Measurements from ENCODE around the gene RGS13. TPM values are rescaled to one million over a fixed set of nuclear protein-coding genes. Genes with fewer than 3 reads are reported as not detected.
"Not testable (repeated sequence)": the region's sequence is repeated elsewhere in the genome, so short reads cannot be mapped to it uniquely, and the experiment has no call there.

The RGS13 gene
- total and polyA plus RNA-seq, 5 donors: 0.14 to 0.26 (median 0.14) TPM; not detected in 2

DNA sequence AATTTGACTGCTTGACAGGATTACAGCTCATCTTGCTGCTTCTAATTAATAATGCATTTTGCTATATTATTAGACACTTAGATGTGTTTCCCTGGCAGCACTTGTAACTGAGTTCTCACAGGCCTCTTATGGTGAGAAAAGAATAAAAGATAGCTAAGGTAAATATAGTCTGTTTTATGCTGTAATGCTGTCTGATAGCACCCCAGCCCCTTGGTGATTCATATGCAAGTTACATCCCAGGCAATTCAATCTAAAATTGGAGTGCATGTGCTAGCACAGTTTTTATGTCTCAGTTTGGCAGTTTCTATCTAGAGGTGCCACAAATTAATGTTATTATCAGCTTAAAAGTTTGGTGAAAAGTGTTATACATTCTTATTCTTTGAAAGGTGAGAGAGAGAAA is 42.2 kb downstream of the RGS13 start:
- Histone ChIP-seq H3K27me3 (ENCODE audit: control insufficient read depth, insufficient read depth) (no peaks in the 10 kb centered on the region), H3K4me1 (ENCODE audit: control insufficient read depth, insufficient read depth, low read length) (peaks cover 1% of the 10 kb centered on the region), H3K9me3 (ENCODE audit: control insufficient read depth, low read length) (no peaks in the 10 kb centered on the region), H3K4me3 (ENCODE audit: low read length) (no peak overlapping the region), H3K27ac (ENCODE audit: low read length) (no peak overlapping the region)
- intact Hi-C loops (cut with DNase I): no loop called here
- ATAC-seq (no peak), DNase-seq (no peak)

GRCh38 chr1:192682335-192682734 is 46.4 kb downstream of the RGS13 start:
- no peak for DNase-seq
- intact Hi-C loops (cut with DNase I): no loop called here
- no peak overlapping the region for H3K4me3 ChIP-seq (ENCODE audit: low read length)

GRCh38 chr1:192683081-192683480 is 47.1 kb downstream of the RGS13 start:
- intact Hi-C loops (cut with DNase I); H3K4me3 ChIP-seq (ENCODE audit: low read length); H3K27ac ChIP-seq (ENCODE audit: low read length); ATAC-seq; H3K9me3 ChIP-seq (ENCODE audit: control insufficient read depth, low read length); H3K4me1 ChIP-seq (ENCODE audit: control insufficient read depth, insufficient read depth, low read length); H3K27me3 ChIP-seq (ENCODE audit: control insufficient read depth, insufficient read depth); DNase-seq: not testable (repeated sequence)
- WGBS: 98% methylated on average over 4 of the region's 4 CpGs

More at GRCh38 chr1:192682335-192682734, 46.4 kb downstream of the RGS13 start:
- no peaks in the 10 kb centered on the region for H3K27me3 ChIP-seq (ENCODE audit: control insufficient read depth, insufficient read depth)
- ATAC-seq: no peak
- 65% methylated on average over 1 of the region's 1 CpG for WGBS
- no peaks in the 10 kb centered on the region for H3K9me3 ChIP-seq (ENCODE audit: control insufficient read depth, low read length)
- peaks cover under 1% of the 10 kb centered on the region for H3K4me1 ChIP-seq (ENCODE audit: control insufficient read depth, insufficient read depth, low read length)
- H3K27ac ChIP-seq (ENCODE audit: low read length): no peak overlapping the region

GRCh38 chr1:192689459-192689858 is 53.5 kb downstream of the RGS13 start:
- intact Hi-C loops (cut with DNase I): no loop called here
- no peak overlapping the region for H3K27ac ChIP-seq (ENCODE audit: low read length)
- H3K4me3 ChIP-seq (ENCODE audit: low read length): no peak overlapping the region
- H3K9me3 ChIP-seq (ENCODE audit: control insufficient read depth, low read length): no peaks in the 10 kb centered on the region
- no peaks in the 10 kb centered on the region for H3K27me3 ChIP-seq (ENCODE audit: control insufficient read depth, insufficient read depth)
- no peaks in the 10 kb centered on the region for H3K4me1 ChIP-seq (ENCODE audit: control insufficient read depth, insufficient read depth, low read length)
- ATAC-seq (no peak), DNase-seq (no peak)

DNA sequence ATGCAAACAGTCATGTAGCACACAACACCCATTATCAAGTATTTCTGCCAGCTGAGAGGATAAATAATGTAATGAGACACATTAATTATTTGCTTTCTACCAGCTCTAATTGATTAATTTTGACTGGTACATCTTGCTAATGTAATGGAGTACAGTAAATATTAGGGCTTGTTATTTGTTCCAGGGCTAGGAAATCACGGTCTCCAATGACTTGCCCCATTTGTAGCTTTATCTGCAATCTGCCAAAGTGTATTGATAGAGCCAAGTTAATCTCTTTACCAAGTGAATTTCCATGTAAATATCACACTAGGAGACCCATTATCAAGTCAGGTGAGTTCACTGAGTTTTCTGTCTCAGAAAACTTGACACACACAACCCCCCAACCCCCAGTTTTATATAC is 55.1 kb downstream of the RGS13 start:
- DNase-seq (no peak), ATAC-seq (no peak)
- H3K27ac ChIP-seq (ENCODE audit: low read length): no peak overlapping the region
- H3K4me1 ChIP-seq (ENCODE audit: control insufficient read depth, insufficient read depth, low read length): no peaks in the 10 kb centered on the region
- H3K9me3 ChIP-seq (ENCODE audit: control insufficient read depth, low read length): no peaks in the 10 kb centered on the region
- WGBS: 61% methylated on average over 1 of the region's 1 CpG
- intact Hi-C loops (cut with DNase I): no loop called here
- H3K4me3 ChIP-seq (ENCODE audit: low read length): no peak overlapping the region
- H3K27me3 ChIP-seq (ENCODE audit: control insufficient read depth, insufficient read depth): no peaks in the 10 kb centered on the region

GRCh38 chr1:192696082-192696481 is 60.1 kb downstream of the RGS13 start:
- ATAC-seq: no peak
- DNase-seq: no peak
- Histone ChIP-seq H3K9me3 (ENCODE audit: control insufficient read depth, low read length) (no peaks in the 10 kb centered on the region), H3K4me1 (ENCODE audit: control insufficient read depth, insufficient read depth, low read length) (no peaks in the 10 kb centered on the region), H3K27ac (ENCODE audit: low read length) (no peak overlapping the region), H3K27me3 (ENCODE audit: control insufficient read depth, insufficient read depth) (no peaks in the 10 kb centered on the region), H3K4me3 (ENCODE audit: low read length) (no peak overlapping the region)
- intact Hi-C loops (cut with DNase I): no loop called here
- WGBS: 79% methylated on average over 2 of the region's 2 CpGs

DNA sequence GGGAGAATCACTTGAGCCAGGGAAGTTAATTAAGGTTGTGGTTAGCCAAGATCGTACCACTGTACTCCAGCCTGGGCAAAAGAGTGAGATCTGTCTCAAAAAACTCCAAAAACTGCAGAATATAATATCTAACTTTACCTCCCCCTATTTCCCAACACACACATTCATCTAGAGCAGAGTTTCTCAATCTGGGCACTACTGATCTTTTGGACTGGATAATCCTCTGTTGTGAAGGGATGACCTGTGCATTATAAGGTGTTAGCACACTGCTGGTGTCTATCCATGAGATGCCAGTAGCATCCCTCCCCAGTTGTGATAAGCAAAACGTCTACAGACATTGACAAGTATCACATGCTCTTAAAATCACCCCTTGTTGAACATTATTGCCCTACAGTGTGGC is 61.8 kb downstream of the RGS13 start:
- WGBS: 69% methylated on average over 2 of the region's 2 CpGs
- Histone ChIP-seq H3K27me3 (ENCODE audit: control insufficient read depth, insufficient read depth) (no peaks in the 10 kb centered on the region), H3K9me3 (ENCODE audit: control insufficient read depth, low read length) (no peaks in the 10 kb centered on the region), H3K27ac (ENCODE audit: low read length) (no peak overlapping the region), H3K4me3 (ENCODE audit: low read length) (no peak overlapping the region), H3K4me1 (ENCODE audit: control insufficient read depth, insufficient read depth, low read length) (no peaks in the 10 kb centered on the region)
- DNase-seq (no peak), ATAC-seq (no peak)
- intact Hi-C loops (cut with DNase I): no loop called here

DNA sequence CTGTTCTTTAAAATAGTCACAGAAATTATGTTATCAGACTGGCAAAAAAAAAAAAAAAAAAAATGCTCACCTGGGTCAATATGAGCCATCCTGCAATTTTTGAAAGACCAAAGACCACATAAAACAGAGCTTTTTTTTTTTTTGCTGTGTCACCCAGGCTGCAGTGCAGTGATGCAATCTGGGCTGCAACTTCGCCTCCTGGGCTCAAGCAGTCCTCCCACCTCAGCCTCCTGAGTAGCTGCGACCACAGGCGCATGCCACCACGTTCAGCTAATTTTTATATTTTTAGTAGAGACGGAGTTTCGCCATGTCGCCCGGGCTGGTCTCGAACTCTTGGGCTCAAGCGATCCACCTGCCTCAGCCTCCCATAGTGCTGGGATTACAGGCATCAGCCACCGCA is 62.8 kb downstream of the RGS13 start:
- H3K27me3 ChIP-seq (ENCODE audit: control insufficient read depth, insufficient read depth): no peaks in the 10 kb centered on the region
- no peak overlapping the region for H3K4me3 ChIP-seq (ENCODE audit: low read length)
- H3K9me3 ChIP-seq (ENCODE audit: control insufficient read depth, low read length): no peaks in the 10 kb centered on the region
- no peak overlapping the region for H3K27ac ChIP-seq (ENCODE audit: low read length)
- no peaks in the 10 kb centered on the region for H3K4me1 ChIP-seq (ENCODE audit: control insufficient read depth, insufficient read depth, low read length)
- ATAC-seq: no peak
- 96% methylated on average over 11 of the region's 11 CpGs for WGBS
- intact Hi-C loops (cut with DNase I): no loop called here
- no peak for DNase-seq

- Histone ChIP-seq H3K4me3 (ENCODE audit: low read length) (no peak overlapping the region), H3K9me3 (ENCODE audit: control insufficient read depth, low read length) (no peaks in the 10 kb centered on the region), H3K27me3 (ENCODE audit: control insufficient read depth, insufficient read depth) (no peaks in the 10 kb centered on the region), H3K27ac (ENCODE audit: low read length) (no peak overlapping the region), H3K4me1 (ENCODE audit: control insufficient read depth, insufficient read depth, low read length) (no peaks in the 10 kb centered on the region)
- DNase-seq (no peak), ATAC-seq (no peak)
- intact Hi-C loops (cut with DNase I): no loop called here
Measured at GRCh38 chr1:192700834-192701271, 64.9 kb downstream of the RGS13 start.

GRCh38 chr1:192702212-192702902 is 66.4 kb downstream of the RGS13 start:
- 68% methylated on average over 4 of the region's 4 CpGs for WGBS
- Histone ChIP-seq H3K4me3 (ENCODE audit: low read length) (no peak overlapping the region), H3K27ac (ENCODE audit: low read length) (no peak overlapping the region), H3K9me3 (ENCODE audit: control insufficient read depth, low read length) (no peaks in the 10 kb centered on the region), H3K27me3 (ENCODE audit: control insufficient read depth, insufficient read depth) (no peaks in the 10 kb centered on the region), H3K4me1 (ENCODE audit: control insufficient read depth, insufficient read depth, low read length) (no peaks in the 10 kb centered on the region)
- intact Hi-C loops (cut with DNase I): no loop called here
- DNase-seq (no peak), ATAC-seq (no peak)

DNA sequence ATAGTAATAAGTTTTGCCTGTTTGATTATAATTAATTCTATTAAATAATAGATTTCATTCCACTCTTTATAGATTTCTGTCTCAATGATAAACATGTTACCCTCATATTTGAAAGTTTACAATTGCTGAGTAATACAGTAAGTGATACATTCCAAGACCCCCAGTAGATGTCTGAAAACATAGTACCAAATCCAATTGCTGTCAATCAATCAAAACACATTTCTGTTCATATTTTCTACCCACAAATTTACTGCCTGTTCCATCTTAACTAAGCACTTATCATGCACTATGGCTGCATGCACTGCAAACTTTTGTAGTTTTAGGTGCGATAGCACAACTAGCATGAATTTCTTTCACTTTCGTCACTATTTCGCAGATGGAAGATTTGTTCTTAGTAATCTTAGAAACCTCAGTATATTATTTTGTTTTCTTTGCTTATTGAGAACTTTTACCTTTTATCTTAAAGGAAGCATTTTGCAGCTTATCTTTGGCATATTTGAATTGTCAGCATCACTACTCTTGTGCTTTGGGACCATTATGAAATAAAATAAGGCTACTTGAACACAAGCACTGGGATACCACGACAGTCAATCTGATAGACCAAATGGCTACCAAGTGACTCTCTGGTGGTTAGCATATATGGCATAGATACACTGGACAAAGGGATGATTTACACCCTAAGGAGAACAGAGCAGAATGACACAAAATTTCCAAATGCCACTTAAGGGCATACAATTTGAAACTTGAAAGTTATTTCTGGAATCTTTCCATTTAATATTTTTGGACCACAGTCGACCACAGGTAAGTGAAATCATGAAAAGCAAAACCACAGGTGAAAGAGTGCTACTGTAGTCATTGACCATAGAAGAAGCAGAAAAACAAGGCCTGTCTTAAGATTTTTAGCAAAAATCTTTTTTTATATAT is 67.6 kb downstream of the RGS13 start:
- Histone ChIP-seq H3K27ac (ENCODE audit: low read length) (no peak overlapping the region), H3K4me1 (ENCODE audit: control insufficient read depth, insufficient read depth, low read length) (no peaks in the 10 kb centered on the region), H3K4me3 (ENCODE audit: low read length) (no peak overlapping the region), H3K27me3 (ENCODE audit: control insufficient read depth, insufficient read depth) (no peaks in the 10 kb centered on the region), H3K9me3 (ENCODE audit: control insufficient read depth, low read length) (no peaks in the 10 kb centered on the region)
- WGBS: 88% methylated on average over 5 of the region's 5 CpGs
- ATAC-seq (no peak), DNase-seq (no peak)
- intact Hi-C loops (cut with DNase I): no loop called here

All from right cardiac atrium (tissue), 5 donors.